Stimulated activated CD4-positive, alpha-beta T cell treated with anti-CD3 and anti-CD28 coated beads, Interleukin-2, amount 100 ng/mL, for 24 hours (primary cell): ENCODE results near the gene ADCY5.

Source experiments
- DNase-seq, 2 donors: peaks; one replicate each; pipeline ENCODE4 v3.0.0-alpha.2; 2020

The ADCY5 gene

DNA sequence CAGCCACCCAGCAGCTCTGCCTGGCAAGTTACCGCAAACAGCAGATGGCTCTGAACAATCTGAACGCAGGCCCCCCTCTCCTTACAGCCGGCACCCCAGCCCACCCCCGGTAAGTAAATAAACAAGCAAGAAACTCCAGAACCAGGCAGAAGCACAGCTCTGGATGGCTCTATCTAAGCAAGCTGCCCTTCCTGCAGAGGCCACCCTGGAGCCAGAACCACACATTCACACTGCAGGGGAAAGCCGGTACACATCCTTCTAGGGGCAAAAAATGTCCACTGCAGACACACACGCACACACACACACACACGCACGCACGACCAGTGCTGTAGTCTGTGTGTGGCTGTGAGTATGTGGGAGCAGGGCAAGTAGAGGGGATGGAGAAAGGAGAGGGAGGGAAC is 63.9 kb downstream of the ADCY5 start:
- DNase-seq, result no peak

DNA sequence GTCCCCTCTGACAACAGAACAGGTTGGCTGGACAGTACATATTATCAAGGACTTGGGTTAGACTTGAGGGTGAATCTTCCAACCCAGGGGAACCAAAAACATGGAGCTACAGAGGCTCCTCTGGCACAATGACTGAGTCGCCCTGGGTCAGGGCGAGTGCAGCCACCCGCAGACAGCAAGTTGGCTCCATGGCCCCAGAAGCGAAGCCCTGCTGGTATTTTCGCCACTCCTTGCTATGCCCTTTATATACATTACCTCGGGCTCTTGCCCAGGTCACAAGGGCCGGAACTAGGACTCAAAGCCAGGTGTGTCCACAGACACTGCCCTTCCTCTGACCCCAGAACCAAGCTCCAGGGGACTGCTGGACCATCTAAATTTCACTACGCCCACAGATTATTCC is 64.6 kb downstream of the ADCY5 start:
- no peak for DNase-seq

DNA sequence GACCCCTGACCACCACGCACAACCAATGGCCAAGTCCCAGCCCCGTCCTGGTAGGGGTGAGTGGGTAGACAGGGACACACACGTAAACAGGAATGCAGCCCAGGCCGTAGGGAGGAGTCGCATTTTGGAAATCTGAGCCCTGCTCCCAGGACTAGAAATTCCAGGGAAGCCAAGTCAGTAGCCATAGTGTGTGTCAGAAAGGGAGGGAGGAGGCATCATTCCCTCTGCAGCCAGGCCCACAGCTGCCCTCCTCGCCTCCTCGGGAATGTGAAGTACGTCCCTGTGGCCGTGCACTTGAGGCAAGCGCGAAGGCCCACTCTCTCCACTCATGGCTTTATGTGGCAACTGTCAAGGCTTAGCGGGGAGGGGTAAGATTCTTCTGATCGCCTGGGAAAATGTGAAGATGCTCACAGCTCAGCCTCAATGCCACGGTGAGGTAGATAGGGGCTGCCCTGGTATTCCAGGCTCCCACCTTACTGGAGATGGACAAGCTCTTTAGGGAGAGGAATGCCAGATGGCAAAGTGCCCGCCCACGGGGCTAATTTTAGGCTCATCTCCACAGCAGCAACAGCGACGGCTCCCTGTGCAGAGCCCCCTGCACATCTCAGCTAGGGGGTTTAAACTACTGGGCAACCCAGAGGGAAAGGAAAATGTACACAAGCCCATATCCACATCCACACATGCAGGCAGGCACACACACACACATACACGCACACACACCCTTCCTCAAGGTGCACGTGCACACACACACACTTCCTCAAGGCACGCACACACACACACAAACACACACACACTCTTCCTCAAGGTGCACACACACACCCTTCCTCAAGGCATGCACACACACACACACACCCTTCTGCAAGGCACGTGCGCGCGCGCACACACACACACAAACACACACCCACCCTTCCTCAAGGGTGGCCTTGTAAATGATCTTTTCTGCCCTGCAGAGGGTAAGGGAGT is 65.5 kb downstream of the ADCY5 start:
- DNase-seq, result no peak

DNA sequence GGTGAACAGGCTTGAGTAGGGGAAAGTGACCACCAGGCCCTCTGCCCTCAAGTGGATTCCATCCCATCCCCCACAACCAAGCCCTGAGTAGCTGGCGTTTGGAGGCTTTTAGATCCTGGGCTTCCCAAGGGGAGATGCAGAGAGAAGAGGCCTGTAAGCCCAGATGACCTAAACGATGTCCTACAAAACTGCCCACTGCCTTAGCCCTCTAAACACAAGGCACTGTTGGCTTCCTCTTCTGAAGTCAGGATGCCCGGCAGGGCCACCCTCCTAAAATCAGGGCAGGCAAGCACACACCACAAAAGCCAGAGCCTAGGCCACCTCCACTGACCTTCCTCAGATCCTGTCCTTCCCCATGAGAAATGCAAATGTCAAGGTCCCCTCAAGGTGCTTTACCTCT is 68.6 kb downstream of the ADCY5 start:
- no peak for DNase-seq

DNA sequence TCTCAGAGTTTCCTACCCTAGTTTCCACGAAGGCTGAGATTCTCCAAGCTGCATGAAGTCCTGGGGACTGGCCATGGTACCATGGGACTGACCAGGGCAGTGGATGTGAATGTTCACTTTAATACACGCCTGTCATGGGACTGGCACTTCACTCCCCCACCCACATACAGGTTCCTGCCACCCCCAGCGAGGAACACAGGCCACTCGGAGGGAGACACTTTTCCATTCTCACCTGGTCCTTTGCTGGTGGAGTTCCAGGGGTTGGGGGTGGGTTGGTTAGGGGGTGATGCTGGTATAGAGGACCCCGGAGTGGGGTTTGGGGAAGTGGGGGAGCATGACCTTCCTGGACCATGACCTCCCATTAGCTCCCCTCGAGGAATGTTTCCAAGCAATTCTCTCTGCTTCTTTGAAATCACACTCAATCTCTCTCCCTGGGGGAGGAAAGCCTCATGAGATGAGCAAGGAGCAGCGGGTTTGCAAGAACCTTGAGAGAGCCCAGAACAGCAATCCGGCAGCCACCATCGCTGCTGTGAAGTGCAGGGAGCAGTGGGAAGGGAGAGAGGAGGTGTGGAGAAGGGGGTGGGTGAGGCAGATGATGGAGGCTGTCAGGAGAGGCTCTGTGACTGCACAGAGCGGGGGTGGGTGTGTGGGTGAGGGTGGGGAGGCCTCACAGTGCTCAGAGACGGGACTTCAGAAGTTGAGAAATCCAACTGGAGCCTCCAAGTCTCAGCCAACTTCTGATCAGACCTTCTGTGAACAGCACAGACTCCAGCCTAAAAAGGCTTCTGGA is 69.7 kb downstream of the ADCY5 start:
- no peak for DNase-seq

DNA sequence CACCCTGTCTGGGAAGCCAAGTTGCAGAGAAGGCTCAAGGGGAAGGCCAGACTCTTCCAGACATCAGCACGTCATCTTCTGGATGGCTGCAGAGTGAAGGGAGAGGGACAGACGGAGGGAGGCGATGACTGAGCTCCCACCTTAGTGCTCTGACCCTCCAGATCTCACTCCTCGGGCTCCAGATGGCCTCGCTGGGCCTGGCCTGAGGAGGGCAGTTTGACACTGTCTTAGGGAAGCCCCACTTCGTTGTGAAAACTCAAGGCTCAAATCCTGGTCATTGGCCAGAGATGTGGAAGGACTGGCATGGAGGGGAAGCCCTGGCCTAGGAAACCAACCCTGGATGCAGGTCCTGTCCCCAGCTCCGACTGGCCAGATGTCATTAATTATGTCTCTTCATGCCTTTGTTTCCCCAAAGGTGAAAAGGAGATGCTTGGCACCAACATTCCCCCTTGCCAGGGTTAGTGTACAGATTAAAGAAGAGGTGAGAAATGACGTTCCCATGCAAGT is 70.4 kb downstream of the ADCY5 start:
- DNase-seq, result no peak

DNA sequence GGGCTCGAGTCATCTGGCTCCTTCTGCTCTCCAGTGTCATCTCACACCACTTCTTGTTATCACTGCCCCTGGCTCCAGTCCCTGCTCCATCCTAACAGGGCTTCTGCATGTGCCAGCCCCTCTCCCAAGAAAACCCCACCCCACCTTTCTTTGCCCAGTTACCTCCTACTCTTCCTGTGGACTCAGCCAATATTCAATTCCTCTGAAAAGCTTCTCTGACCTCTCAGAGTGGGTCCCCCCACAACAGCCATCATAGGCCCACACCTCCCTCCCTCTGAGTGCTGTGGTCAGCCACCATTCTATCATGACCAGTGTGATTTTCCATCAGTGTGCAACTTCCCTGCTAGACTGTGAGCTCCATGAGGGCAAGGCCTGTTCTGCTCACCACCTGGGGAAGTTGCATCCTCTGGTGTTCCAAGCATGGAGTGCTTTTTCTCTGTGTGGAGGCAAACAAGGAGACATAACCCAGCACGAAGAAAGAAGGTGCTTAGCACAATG is 71.6 kb downstream of the ADCY5 start:
- no peak for DNase-seq

DNA sequence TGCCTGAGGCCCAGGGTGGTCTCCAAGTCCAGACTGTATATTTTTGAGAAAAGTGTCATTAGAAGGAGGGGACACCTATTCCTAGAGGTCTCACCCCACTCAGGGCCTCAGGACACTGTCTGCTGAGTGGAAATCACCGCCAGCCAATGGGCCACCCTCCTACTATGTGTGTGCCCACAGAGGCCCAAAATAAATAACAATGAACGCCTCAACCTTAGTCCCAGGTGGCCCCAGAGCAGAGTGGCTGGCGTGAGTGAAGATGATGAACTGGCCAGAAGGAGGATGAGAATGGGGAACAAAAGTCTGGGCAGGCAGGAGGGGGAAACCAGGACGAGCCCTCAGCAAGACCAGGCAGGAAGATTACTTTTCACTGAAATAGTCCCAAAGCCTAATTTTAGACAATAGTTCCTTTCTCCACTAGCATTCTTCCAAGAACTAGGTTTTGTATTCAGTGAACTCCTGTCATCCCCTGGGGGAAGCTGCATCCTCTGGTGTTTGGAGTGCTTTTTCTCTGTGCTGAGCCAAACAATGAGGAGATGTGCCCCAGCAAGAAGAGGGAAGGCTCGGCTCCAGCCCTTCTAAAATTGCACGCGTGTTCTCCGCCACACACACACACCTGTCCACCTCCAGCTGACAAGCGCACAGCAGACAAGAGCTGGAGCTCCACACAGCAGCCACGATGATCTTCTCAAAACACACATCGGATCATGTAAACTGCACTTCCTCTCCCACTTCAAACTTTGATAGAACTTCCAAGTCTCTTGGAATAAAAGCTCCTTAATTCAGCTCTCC is 72.2 kb downstream of the ADCY5 start:
- DNase-seq, result no peak

DNA sequence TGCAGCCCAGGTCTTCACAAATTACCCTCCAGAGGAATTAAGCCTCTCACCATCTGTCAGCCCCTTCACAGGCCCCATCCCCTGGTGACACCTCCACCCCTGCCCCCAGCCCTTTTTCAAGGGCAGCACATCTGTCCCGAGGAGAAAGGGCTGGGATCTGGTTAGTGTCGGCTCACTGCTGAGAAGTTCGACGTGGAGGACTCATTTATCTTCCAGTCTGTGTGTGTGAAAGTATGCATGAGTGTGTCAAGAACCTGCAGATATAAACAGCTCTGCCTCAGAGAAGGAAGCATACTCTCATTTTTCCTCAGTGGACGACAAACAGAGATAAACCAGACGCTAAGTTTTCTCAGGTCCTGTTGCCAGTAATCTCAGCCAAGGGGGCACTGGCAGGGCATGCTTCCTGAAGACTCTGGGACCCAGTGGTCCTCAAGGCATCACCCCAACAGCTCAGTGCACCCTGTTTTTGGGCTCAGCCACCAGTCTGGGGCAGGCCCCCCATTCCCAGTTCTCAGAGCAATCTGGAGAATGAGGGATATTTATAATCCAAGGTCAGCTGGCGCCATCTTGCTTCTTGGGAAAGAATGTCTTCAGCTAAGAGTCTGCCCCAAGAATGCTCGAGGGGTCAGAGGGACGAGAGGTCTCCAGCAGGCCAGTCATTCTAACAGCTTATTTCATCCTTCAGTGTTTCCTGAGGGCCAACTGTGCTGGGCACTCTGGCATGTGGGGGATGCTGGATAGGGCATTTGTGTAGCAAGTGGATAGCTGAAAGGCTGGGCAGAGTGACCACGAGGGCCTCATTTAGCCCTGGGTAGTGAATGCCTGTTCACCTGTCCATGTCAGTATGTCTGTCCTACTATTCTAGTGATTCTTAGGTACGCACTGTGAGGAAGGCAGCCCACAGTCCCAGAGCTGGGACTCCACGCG is 73.6 kb downstream of the ADCY5 start:
- DNase-seq, result no peak

DNA sequence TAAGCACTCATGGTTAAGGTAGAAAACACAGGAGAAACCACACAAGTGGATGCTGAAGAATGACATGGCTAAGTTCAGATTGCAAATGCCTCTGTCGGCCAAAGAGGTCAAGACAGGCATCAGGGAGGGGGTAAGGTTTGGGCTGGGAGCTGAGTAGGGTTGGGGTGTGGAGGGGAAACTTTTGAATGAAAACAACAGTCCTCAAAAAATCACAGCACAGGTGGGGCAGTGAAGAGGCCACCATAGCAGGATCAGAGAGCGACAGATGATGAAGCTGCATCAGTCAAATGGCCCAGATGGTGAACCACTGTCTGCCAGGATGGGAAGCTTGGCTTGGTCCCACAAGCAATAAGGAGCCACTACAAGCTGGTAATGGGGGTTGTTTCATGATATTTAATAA is 74.9 kb downstream of the ADCY5 start:
- no peak for DNase-seq

DNA sequence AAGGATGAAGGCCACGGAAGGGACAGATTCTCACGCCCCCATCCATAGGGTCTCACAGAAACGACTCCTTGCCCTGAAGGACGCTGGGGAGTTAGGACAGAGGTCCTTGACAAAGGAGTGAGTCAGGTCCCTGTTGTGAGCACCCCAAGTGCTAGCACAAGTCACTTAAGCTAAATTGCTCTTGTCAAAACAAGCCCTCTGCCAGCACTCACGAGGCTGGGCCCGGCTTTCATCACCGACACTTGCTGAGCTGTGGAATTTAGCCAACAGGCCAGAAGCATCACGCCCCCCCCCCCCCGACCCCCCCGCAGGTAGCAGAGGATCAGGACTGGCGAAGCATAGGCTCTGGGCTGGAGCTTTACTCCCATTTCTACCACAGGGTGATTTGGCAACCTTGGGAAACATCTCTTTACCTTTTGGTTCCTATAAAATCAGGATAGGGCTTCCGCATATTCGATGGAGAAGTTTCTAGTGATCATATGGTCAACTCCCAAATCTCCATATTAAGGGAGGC is 75.4 kb downstream of the ADCY5 start:
- no peak for DNase-seq

DNA sequence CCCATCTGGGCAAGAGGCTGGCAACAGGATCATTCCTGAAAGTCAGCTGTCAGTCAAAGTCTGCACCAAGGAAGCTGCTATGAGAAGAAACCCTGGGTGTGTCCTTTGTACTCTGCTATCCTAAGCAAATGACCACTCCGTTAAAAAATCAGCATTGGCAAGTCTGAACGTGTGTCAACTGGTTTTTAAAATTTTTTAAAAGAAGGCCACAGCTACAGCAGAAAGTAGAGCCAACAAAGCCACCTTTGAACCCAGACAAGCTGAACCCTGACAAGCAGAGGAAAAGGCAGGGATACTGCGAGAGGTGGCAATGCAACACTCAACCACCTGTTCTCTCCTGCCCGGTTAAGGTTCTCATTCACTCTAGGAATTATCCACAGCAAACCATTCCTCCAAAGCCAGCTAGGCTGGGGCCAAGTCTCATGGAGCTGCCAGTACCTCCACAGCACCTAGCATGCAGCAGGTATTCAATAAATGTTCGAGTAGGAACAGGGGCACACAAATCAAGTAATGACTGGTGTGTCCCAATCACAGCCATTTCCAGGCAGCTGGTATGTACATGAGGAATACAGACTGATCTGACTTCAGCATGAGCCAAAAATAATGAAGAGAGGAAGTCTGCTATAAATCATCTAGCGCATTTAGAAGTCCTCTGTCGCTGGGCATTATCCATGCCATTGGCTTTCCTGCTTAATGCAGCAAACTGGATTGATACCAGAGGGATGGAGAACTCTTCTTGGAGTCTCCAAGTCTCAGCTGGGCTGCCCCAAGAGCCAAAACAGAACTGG is 76.0 kb downstream of the ADCY5 start:
- DNase-seq, result no peak

DNA sequence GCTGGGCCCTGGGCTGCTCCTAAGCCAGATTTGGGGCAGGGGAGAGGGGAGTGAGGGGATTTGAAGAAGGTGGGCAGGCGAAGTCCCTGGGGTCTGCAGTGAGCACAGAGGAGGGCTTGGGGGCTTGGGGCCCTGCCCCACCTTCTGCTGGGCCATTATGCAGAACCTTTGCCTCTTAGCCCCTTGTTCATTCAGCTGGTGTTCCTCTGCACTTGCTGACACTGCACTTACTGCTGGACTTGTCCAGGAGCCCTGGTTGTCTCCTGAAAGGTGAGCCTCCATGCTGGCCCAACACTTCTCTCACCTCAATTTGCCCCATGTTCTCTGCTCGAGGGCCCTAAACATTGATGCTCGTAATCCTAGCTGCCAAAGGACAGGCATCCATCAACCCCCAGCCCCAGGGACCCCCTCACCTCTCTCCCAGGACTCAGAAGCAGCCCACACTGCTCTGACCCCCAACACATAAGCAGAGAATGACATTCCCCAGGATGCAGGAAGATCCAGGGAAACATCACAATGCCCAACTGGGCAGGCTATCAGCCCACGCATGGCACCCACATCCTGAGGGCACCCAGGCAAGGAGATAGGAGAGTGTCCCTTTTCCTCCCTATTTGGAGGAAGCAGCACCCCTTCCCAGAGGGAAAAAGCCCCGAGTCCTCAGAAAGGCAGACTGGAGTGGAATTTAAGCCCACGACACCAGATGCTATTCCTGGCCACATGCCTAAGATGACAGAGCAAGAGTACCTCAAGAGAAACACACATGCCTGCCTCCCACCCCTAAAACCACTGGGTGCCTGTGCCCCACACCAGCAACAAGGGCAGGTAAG is 76.8 kb downstream of the ADCY5 start:
- DNase-seq, result no peak

DNA sequence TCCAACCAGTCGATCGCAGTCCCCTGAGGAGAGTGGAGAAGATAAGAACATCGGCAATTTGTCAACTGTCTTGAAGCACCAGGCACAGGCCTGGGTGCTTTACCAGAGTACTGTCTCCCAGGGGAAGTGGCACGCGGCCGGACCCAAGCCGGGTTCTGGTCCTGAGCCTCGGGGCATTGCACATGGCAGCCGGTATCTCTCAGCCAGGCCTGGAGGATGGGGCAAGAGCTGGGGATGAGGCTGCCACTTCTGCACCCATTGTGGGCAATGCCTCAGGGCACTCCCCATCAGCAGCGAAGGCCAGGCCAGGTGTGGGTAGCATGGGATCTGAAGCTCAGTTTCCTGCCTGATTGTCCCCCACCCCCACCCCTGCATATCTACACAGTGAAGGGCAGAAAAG is 77.5 kb downstream of the ADCY5 start:
- no peak for DNase-seq

DNA sequence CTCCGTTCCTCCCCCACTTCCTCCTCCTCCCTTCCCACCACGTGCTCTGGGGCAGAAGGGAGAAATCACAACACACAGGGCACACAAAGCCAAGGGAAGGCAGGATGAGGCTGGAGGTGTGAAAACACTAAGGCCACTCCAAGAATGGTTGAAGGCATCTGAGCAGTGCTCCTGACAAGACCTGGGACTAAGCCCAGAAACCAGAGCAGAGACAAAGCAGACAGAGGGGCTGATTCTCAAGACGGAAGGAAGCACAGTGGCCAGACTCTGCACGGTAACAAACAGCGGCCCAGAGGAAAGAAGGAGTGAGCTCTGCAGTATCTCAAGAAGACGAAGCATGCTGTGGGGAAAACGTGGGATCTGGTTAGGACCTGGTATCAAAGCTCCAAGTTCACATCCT is 78.1 kb downstream of the ADCY5 start:
- DNase-seq, result no peak

DNA sequence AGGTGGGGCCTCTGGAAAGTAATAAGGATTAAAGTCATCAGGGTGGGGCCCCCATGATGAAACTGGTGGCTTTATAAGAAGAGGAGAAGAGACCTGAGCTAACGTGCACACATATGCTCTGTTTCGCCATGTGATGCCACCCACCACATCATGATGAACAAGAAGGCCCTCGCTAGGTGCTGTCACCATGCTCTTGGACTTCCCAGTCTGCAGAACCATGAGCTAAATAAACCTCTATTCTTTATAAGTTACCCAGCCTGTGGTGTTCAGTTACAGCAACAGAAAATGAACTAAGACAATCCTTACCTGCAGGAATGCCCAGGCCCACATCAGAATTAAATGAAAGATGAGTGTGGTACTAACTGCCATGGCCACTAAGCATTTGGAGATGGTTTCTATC is 79.8 kb downstream of the ADCY5 start:
- DNase-seq, result no peak

DNA sequence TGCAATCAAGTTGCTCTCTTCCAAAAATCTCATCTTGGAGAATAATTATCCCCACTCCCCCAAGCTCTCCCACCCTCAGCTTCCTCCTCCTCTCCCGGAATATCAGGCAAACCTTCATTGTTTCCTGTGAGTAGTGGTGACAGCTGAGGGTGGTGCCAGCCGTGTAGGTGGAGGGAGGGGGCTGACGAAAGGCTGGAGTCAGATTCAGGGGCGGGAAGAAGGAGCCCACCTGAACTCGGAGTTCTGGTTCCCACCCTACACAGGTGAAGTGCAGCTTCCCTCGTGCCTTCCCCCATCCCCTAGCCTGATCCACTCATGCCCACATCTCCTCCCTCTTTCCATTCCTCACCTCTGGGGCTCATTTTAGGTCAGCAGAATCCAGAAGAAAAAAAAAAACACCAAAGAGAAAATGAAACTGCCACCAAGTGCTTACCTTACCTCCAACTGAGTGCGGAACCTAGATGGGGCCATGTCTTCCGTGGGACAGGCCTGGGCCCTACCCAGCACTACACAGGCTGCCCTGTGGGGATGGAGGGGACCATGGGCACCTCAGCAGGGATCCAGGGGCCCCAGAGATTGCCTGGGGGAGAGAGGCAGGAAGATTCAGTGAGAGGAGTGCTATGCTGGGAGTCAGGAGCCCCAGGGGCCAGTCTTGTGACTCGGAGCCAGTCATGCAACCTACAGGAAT is 81.3 kb downstream of the ADCY5 start:
- no peak for DNase-seq

DNA sequence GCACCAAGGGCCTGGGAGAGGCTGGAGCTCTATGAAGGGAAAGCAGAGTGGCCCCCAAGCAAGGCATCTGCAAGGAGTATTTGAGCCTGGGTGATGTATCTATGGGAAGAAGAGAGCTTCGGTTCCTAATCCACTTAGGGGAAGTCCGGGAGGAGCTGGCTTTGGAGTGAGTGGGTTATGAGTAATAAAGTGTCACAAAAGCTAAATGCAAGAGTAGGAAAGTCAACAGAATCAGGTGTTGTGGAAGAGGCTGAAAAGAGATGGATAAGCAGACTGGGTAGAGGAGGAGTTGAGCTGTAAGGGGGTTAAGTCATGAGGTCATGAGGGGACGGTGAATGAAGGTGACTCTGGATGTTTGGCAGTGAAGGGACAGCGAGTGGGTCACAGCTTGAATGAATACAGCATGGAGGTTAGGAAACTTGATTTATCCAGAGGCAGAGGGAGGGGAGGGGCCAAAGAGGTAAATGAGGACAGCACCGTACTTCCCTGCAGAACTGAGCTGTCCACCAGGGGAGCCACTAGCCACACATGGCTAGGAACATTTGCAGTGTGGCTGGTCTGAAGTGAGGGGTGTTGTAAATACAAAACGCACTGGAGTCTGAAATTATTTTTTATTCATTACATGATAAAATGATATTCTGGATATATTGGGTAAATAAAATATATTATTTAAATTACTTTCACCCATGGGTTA is 83.3 kb downstream of the ADCY5 start:
- DNase-seq, result no peak
